HG03175 (cell line): Measurements from ENCODE around the gene MYF5.

Experiments used
- ATAC-seq: cut with Tn5 transposase; IDR thresholded peaks from one replicate; pipeline ENCODE4 v1.9.1; 2021; ENCODE audit warnings: mild to moderate bottlenecking, moderate library complexity; ENCODE audit not compliant: unreplicated experiment

MYF5 gene

DNA sequence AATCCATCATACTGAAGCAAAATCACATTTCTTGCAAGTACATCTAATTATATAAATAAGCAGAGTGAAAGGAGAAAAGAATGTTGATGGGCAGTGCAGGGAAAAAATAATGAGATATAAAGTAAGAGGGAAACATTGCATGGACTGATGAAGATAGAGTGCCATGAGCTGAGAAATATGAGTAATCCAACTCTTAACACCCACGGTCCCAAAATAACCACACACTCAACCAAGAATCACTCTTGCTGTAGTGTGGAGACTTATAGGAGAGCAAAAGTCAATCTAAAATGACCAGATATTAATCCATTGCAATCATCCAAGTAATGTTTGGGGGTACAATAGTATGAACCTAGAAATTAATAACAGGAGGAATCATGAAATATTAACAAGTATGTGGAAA is 40.2 kb downstream of the MYF5 start:
- ATAC-seq, result peak; percentile 56

DNA sequence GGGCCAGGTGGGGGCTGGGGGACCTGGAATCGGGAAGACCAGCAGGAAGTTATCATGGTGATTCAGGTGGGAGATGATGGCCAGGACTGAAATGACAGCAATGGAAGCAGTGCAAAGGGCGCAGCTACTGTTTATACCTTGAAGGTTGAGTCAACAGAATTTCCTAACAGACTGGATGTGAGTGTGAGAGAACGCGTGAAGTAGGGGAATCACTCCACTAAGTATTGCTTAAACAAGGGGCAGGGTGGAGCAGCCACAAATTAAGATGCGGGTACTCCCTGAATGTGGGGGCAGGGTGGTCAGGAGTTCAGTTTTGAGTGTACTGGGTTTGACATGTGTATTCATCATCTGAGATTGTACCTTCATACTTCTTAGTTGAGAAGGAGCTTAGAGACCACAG is 45.1 kb downstream of the MYF5 start:
- ATAC-seq, result no peak

DNA sequence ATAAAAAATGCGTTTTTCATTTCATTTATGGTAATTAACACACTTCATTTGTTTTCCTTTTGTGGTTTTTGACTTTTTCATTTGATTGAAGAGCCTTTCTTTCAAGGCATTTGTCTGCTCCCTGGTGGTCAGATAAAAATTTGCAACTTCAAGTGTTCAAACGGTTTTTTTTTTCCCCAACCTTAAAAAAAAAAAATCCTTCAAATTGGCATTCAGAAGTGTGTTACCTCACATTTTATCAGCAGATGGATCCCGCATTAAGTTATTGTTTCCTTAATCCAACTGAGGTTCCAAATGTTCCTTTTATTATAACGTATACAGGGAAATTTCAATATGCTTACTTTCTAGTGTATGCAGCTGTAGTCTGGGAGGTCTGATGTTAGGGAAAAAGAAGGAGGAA is 47.2 kb downstream of the MYF5 start:
- no peak for ATAC-seq

DNA sequence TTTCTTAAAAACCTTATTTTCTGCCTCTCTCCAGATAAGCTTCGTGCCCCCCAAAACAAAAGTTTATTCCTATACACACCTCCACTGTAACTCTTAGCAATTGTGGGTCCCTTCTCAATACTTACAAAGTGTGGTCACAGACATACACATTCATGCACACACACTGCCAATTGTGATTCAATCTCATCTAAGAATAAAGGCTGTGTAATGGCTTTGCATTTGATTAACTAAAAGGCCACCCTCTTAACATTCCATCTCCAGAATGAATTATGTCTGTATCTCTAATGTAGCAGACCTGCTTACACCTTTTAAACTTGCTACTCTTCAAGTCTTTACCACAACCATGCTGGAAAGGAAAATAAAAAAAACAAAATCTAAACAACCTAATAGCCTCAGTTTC is 49.5 kb downstream of the MYF5 start:
- ATAC-seq, result no peak

DNA sequence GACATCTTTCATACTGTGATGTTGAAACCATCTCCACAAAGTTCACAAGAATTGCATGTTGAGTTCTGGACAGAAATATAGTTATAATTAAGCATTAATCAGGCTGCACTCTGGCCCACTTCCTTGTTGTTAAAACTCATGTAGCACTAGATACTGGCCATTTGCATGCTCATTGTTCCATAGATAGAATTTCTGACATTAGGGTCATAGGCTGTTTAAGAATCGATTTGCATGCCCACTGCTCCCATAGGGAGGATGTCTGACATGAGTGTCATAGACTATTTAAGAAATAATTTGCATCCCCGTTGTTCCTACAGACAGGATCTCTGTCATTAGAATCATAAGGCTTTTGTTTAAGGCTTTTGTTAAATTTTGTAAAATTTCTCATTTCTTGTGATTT is 50.2 kb downstream of the MYF5 start:
- ATAC-seq, result peak; percentile 86
